GM23248 (cell line): ENCODE results near the gene KREMEN1. TPM values are rescaled to one million over a fixed set of nuclear protein-coding genes. Genes with fewer than 3 reads are reported as not detected.

Source experiments
- DNase-seq: peaks from one replicate; pipeline ENCODE4 v3.0.0-alpha.2; 2015
- H2AFZ ChIP-seq: fragments of 200-600 bp; sonication (generic); 2 replicates; pipeline ENCODE4 v1.6.1; 2016; ENCODE audit warnings: antibody characterized with exemption
- H3F3A ChIP-seq: fragments of 200-600 bp; sonication (generic); 2 replicates; pipeline ENCODE4 v1.6.1; 2016; ENCODE audit warnings: mild to moderate bottlenecking, antibody characterized with exemption, mixed run types; ENCODE audit not compliant: insufficient read depth
- H3K27ac ChIP-seq: fragments of 200-600 bp; sonication (generic); 2 replicates; pipeline ENCODE4 v1.5.1; 2016; ENCODE audit warnings: mild to moderate bottlenecking
- H3K27me3 ChIP-seq: fragments of 200-600 bp; sonication (generic); replicated peaks from 2 replicates; pipeline ENCODE4 v1.6.1; 2016; ENCODE audit warnings: mild to moderate bottlenecking; ENCODE audit not compliant: insufficient read depth
- H3K36me3 ChIP-seq: fragments of 200-600 bp; sonication (generic); 2 replicates; pipeline ENCODE4 v1.6.1; 2016; ENCODE audit warnings: low read depth, mild to moderate bottlenecking
- H3K4me1 ChIP-seq: fragments of 200-600 bp; sonication (generic); 2 replicates; pipeline ENCODE4 v1.6.1; 2016; ENCODE audit warnings: mild to moderate bottlenecking; ENCODE audit not compliant: insufficient read depth
- H3K4me2 ChIP-seq: fragments of 200-600 bp; sonication (generic); one replicate; pipeline ENCODE4 v1.6.1; 2016; ENCODE audit warnings: mild to moderate bottlenecking; ENCODE audit not compliant: unreplicated experiment
- H3K4me3 ChIP-seq: fragments of 200-600 bp; sonication (generic); 2 replicates; pipeline ENCODE4 v1.5.1; 2016; ENCODE audit warnings: mild to moderate bottlenecking
- H3K79me2 ChIP-seq: fragments of 200-600 bp; sonication (generic); 2 replicates; pipeline ENCODE4 v1.6.1; 2016; ENCODE audit warnings: mild to moderate bottlenecking; ENCODE audit not compliant: insufficient read depth
- H3K9ac ChIP-seq: fragments of 200-600 bp; sonication (generic); 2 replicates; pipeline ENCODE4 v1.6.1; 2016; ENCODE audit warnings: mild to moderate bottlenecking
- H3K9me2 ChIP-seq: fragments of 200-600 bp; sonication (generic); 2 replicates; pipeline ENCODE4 v1.6.1; 2016; ENCODE audit warnings: mixed run types, mild to moderate bottlenecking, moderate library complexity; ENCODE audit not compliant: insufficient read depth
- H3K9me3 ChIP-seq: fragments of 200-600 bp; sonication (generic); one replicate; pipeline ENCODE4 v1.6.1; 2017; ENCODE audit warnings: low read depth
- H4K20me1 ChIP-seq: fragments of 200-600 bp; sonication (generic); 2 replicates; pipeline ENCODE4 v1.6.0; 2016; ENCODE audit not compliant: insufficient read depth
- EZH2 ChIP-seq: fragments of 200-600 bp; sonication (generic); IDR thresholded peaks from 2 replicates; pipeline ENCODE4 v1.6.1; 2018; ENCODE audit warnings: antibody characterized with exemption, mild to moderate bottlenecking; ENCODE audit not compliant: insufficient read depth, poor library complexity, severe bottlenecking
- EZH2phosphoT487 ChIP-seq: fragments of 200-600 bp; sonication (generic); IDR thresholded peaks from 2 replicates; pipeline ENCODE4 v1.6.1; 2018; ENCODE audit warnings: antibody characterized with exemption, moderate library complexity, mild to moderate bottlenecking, low read depth; ENCODE audit not compliant: insufficient read depth
- WGBS, 2 experiments: methylation state at CpG; one replicate each; pipeline ENCODE4 v1.1.6; 2015 to 2017; ENCODE audit warnings: low lambda C conversion rate in 2 of 2, low coverage in 1 of 2; ENCODE audit errors: missing lambda C conversion rate in 2 of 2; 5-methylcytosine and 5-hydroxymethylcytosine counted together
- in situ Hi-C: fragments of 300-500 bp; cut with MboI; formaldehyde crosslinking; loops from 2 replicates; pipeline ENCODE4 v1.15.0; 2020
- polyA plus RNA-seq: library from polyadenylated mRNA; unstranded; fragments of >200 nt; fragmentation: Nextera tagmentation; extraction: Ambion mirVana; gene quantifications from 2 replicates; pipeline ENCODE4 v1.2.1, GENCODE V29; 2016
- total RNA-seq: library from RNA; depleted of rRNA; stranded (reverse); fragments of >200 nt; shearing (Covaris generic); gene quantifications from 2 replicates; pipeline ENCODE4 v1.2.3, GENCODE V29; 2014; rRNA removed

Gene KREMEN1
- 2.7 and 4.4 TPM in 2 replicates for total RNA-seq
- polyA plus RNA-seq = 4.3 and 4.5 TPM in 2 replicates

DNA sequence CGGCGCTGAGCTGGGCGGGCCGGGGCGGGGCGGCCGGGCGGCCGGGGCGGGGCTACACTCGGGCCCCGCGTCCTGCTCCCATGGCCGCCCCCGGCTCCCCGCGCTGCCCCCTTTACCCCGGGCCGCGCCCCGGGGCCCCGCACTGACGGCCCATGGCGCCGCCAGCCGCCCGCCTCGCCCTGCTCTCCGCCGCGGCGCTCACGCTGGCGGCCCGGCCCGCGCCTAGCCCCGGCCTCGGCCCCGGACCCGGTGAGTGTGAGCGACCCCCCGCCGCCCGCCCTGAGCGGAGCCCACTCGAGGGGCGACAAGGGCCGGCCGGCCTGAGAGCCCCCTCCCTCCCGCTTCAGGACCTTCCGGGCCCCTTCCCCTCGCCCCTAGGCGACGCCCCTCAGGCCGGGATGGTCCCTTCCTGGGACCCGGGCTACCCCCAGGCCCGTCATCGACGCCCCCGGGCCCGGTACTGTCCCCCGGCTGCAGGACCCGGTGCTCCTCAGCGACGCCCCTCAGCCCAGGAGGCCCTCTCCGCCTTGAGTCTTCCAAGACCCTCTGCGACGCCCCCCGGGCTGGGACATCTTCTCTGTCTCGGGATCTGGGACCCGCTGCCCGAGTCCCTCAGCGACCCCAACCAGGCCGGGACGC is at the start of gene KREMEN1:
KREMEN1 (plus strand) TSS at position 57 of the 639 bp plus-strand sequence; CDS start at position 153, 96 bp downstream.
- H3K4me2 ChIP-seq = peak within 1 kb of the TSS; percentile 82
- H3F3A ChIP-seq = peaks cover 3% of the 10 kb centered on the region; the same call in 1 of the 2 replicates
- peak within 1 kb of the TSS; percentile 70 for H3K4me3 ChIP-seq
- in situ Hi-C loops = no loop called here
- H3K9ac ChIP-seq = peak within 1 kb of the TSS; percentile 56
- no peaks in the 10 kb centered on the region for H3K9me2 ChIP-seq
- 2% methylated on average over 7 to 47 of the region's 76 CpGs for WGBS, 2 experiments
- peak within 1 kb of the TSS; percentile 76 for H2AFZ ChIP-seq
- H3K36me3 ChIP-seq = no peaks in the 10 kb centered on the region
- no peak within 1 kb of the TSS for H3K27ac ChIP-seq
- no peaks in the 10 kb centered on the region for H3K79me2 ChIP-seq
- H3K9me3 ChIP-seq = no peaks in the 10 kb centered on the region
- H3K4me1 ChIP-seq = peaks cover 8% of the 10 kb centered on the region; the same call in 1 of the 2 replicates
- TF ChIP-seq EZH2phosphoT487 (no peak), EZH2 (no peak)
- H4K20me1 ChIP-seq = no peaks in the 10 kb centered on the region
- DNase-seq = no peak
- H3K27me3 ChIP-seq = no peaks in the 10 kb centered on the region

DNA sequence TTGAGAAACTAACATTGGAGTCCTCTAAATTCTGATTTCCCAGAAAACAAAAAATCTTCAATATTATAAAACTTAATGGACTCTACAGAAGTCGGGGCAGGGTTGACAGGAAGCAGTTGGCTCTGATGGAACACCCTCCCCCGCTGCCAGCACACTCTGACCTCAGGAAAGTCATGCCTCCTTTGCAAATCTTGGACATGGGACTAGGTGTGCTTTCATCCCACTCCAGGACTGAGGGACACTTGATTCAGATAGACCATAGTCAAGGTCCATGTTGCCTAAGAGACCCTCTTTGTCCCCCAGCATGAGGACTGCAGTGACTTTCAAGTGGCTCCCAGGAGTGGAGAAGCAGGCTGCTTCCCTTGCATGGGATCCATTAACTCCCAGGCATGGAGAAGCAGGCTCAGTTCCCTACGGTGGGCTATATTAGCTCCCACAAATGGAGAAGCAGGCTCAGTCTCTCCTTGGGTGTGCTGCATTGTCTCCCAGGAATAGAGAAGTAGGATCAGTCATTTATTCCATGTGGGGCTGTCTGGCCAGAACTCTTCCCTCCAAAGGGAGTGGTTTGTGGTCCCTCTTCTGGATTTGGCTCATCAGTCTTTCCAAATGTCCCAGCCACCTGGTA is 49.6 kb upstream of the KREMEN1 start:
- DNase-seq = no peak
- in situ Hi-C loops = no loop called here
- Histone ChIP-seq H3K27ac (no peak overlapping the region), H3K4me3 (no peak overlapping the region), H3K9ac (no peak overlapping the region), H3K27me3 (no peaks in the 10 kb centered on the region), H3K36me3 (no peaks in the 10 kb centered on the region), H3K9me2 (no peaks in the 10 kb centered on the region), H3K4me1 (no peaks in the 10 kb centered on the region), H3F3A (no peaks in the 10 kb centered on the region), H2AFZ (no peak overlapping the region), H4K20me1 (no peaks in the 10 kb centered on the region), H3K9me3 (no peaks in the 10 kb centered on the region), H3K4me2 (no peak overlapping the region), H3K79me2 (no peaks in the 10 kb centered on the region)
- TF ChIP-seq EZH2 (no peak), EZH2phosphoT487 (no peak)
- 51 to 52% methylated on average over 3 of the region's 3 CpGs for WGBS, 2 experiments

GRCh38 chr22:29026579-29026978 is 46.3 kb upstream of the KREMEN1 start:
- Histone ChIP-seq H3K79me2 (no peaks in the 10 kb centered on the region), H3K4me2 (no peak overlapping the region), H3K4me1 (peaks cover 13% of the 10 kb centered on the region), H3K9me3 (no peaks in the 10 kb centered on the region), H3K36me3 (no peaks in the 10 kb centered on the region), H3K4me3 (no peak overlapping the region), H3K27ac (no peak overlapping the region), H3F3A (no peaks in the 10 kb centered on the region), H3K27me3 (no peaks in the 10 kb centered on the region), H3K9ac (no peak overlapping the region), H4K20me1 (no peaks in the 10 kb centered on the region), H3K9me2 (no peaks in the 10 kb centered on the region), H2AFZ (no peak overlapping the region)
- DNase-seq = no peak
- WGBS, 2 experiments = 93 to 96% methylated on average over 3 of the region's 3 CpGs
- TF ChIP-seq EZH2phosphoT487 (no peak), EZH2 (no peak)
- in situ Hi-C loops = loop anchor here (25.0 kb wide), 1 partner anchor 414 kb away; no protein-coding TSS in a partner anchor

- Histone ChIP-seq H3K79me2 (no peaks in the 10 kb centered on the region), H3K27me3 (no peaks in the 10 kb centered on the region), H3K36me3 (no peaks in the 10 kb centered on the region), H2AFZ (no peak overlapping the region), H4K20me1 (no peaks in the 10 kb centered on the region), H3F3A (no peaks in the 10 kb centered on the region; the same call in 1 of the 2 replicates), H3K27ac (no peak overlapping the region), H3K9me3 (no peaks in the 10 kb centered on the region), H3K4me3 (no peak overlapping the region), H3K4me1 (peaks cover 27% of the 10 kb centered on the region), H3K4me2 (no peak overlapping the region), H3K9ac (no peak overlapping the region), H3K9me2 (no peaks in the 10 kb centered on the region)
- no peak for TF ChIP-seq EZH2phosphoT487
- no peak for TF ChIP-seq EZH2
- WGBS, 2 experiments = 93 to 96% methylated on average over 4 of the region's 4 CpGs
- DNase-seq = no peak
- in situ Hi-C loops = loop anchor here (25.0 kb wide), 1 partner anchor 416 kb away; no protein-coding TSS in a partner anchor
These were observed 44.4 kb upstream of the KREMEN1 start for GRCh38 chr22:29028468-29028867.
